Right kidney (tissue), 9 donors: ENCODE data around the gene GPR31.
"Not testable (repeated sequence)": the region's sequence is repeated elsewhere in the genome, so short reads cannot be mapped to it uniquely, and the experiment has no call there.

Source experiments
- DNase-seq: peaks from one replicate; pipeline ENCODE4 v3.0.0-alpha.2; 2016
- long read RNA-seq, 8 donors: transcript quantifications; one replicate each; lab custom pipeline, GENCODE V29; 2026

The GPR31 gene, protein sequence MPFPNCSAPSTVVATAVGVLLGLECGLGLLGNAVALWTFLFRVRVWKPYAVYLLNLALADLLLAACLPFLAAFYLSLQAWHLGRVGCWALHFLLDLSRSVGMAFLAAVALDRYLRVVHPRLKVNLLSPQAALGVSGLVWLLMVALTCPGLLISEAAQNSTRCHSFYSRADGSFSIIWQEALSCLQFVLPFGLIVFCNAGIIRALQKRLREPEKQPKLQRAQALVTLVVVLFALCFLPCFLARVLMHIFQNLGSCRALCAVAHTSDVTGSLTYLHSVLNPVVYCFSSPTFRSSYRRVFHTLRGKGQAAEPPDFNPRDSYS
- long read RNA-seq, donor 1, result 0 reads
- long read RNA-seq, donor 2, result 0 reads
- long read RNA-seq, donor 3, result 0 reads
- long read RNA-seq, donor 4, partial matches to known transcripts, result 0 of 1 reads
- long read RNA-seq, donor 4, other reads (novel, unspliced or antisense), result 0 of 1 reads
- long read RNA-seq, donor 5, result 0 reads
- long read RNA-seq, donor 6, result 0 reads
- long read RNA-seq, donor 7, result 0 reads
- long read RNA-seq, donor 8, result 0 reads

DNA sequence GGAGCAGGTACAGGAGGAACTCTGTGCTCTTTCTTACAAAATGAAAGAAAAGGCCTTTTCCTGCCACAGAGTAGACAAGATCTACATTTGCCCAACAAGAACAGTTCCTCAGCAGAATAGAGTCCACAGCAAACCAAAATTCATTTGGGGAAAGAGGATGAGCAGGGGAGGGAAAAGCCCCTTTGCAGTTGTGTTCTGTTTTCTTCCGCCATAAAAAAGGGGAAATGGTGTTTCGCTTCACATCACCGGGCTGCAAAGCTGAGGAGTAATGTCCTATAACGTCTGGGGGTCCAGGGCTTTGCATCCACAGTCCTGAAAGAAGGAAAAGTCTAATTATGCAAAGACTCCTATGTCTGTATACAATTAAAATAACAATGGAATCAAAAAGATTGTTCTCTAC, at the start of gene GPR31:
GPR31 (minus strand) TSS at position 118 of the 400 bp plus-strand sequence. CDS start 149 bp downstream, outside the sequence.
- DNase-seq, result no peak

DNA sequence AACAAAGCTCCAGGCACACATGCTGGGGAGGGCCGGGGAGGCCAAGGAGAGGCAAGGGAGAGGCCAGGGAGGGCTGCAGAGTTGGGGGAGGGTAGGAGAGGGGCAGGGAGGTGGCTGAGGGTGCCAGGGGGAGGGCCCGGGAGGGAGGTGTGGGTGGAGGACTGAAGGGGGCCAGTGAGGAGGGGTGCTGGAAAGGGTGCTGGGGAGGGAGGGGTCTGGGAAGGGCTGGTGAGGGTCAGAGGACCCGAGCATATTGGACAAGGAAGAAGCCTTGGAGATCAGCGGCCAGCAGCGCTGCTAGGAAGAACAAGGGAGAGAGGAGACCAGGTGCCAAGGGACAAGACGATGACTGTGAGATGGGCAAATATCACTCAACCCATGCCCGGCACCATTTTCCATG, 49.7 kb upstream of the GPR31 start:
- no peak for DNase-seq

DNA sequence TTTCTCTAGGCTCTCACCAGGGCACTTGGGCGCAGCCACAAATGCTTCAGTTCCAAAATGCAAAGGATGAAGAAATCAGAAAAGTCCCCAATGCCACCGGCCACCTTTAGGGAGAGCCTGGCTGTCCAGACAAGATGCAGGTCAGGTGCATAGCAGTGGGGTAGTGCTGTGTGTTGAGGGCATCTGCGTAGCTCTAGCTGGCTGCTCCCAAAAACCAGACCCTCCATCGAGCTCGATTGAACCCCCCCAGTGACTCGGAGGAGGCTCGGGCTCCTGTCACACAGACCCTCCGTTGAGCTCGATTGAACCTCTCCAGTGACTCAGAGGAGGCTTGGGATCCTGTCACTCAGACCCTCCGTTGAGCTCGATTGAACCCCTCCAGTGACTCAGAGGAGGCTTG, 47.5 kb upstream of the GPR31 start:
- DNase-seq, result not testable (repeated sequence)

DNA sequence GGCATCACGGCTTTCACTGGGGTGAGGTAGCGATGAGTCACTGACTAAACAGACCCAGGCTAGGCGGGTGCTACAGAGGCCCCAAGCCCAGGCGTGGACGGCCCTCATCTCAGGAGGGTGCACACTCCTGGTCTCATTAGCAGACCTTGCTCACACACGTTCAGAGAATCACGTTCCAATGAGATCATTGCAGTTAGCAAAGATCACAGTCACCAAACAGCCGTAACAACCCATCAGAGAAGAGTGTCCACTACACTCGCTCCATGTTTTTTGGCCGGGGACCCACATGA, 46.2 kb upstream of the GPR31 start:
- not testable (repeated sequence) for DNase-seq

DNA sequence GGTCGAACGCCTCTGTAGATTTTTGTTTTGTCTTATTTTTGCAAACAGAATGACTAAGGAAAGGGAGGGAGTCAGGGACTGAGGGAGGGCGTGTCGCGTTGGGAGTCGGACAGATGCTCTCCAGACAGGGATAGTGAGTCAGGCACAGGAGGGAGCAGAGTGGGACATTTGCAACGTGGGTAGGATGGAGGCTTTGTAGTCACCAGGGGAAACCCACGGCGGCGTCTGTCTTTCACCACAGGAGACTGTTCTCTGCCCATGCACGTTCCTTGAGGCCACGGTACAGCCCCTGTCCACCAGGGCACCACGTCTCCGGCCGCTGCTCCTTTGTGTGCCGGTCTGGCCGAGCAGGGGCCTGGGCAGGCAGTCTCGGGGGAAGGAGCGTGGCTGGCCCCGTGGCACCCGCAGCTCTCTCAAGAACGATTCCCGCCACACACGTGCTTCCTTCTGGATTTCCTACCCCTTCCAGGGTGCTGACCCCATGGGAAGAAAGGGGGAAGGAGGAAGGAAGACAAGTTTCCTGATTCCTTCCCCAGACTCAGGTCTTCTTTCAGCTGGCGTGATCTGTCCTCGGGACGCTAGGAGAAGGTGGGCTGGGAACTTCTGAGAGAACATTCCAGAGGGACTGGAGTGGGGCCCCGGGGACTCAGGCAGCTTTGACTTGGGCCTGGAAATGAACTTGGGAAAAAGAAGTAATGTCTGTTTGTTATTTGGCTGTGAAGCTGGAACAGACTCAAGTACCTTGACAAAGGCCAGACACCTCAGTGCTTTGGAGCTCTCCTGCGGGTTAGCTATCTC, 45.7 kb upstream of the GPR31 start:
- DNase-seq, result not testable (repeated sequence)

DNA sequence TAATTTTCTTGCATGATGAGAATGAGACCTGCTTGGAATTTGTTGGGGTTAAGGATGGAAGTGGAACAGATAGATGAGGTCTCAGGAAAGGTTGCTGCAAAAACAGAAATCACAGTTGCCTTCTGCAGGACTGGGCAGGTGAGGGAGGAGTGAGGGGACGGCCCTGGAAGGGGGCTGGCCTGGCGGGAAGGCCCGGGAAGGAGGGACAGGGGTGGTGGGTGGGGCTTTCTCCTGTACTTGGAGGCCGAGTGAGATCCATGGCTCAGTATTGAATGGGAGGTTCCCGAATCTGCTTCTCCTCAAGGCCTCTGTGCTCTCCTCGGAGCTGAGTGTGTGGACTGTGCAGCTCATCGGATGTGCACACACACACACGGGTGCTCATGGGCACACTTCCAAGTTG, 44.8 kb upstream of the GPR31 start:
- not testable (repeated sequence) for DNase-seq

DNA sequence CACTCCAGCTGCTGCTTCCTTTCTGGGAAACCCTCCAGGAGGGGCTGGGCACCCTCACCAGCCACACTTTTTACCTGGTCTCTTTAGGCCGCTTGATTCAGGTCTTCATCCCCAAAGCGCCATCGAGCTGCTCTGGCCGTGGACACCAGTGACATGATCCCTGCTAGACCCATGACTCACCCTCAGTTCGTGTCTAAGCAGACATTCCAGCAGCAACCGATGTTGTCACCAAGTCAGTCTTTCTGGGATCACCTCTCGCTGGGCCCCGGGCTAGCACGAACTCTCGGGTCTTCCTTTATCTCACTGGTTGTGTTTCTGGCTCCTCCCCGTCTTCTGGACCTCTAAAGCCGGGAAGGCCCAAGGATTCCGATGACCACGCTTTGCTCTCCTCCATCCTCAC, 43.0 kb upstream of the GPR31 start:
- DNase-seq, result no peak

DNA sequence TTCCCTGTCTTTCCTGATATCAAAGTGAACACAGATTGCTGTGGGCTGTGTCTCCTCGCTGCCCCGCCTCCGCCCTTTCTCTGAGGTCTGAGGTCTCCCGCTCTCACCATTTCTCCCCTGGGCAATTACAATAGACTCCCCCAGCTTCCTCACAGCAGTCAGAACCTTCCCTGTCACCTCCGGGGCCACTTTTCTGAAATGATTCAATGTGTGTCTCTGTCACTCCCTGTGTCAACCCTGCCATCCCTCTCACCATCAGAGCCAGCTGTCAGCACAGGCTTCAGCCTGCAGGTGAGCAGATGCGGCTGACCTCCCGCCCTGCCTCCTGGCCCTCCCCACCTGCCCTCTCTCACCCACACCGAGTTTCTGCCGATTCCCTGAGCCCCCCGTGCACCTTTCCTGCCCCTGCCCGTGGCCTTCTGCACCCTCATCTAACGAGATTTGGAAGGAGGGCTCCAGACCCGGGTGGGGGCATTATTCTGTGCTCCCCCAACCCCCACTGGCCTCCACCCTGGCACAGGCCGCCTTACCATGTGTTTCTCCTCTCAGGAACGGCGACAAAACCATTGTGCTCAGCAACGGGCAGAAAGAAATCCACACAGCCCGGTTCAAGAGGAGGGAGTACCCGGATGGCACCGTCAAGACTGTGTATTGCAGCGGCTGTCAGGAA, 38.3 kb upstream of the GPR31 start:
- not testable (repeated sequence) for DNase-seq

DNA sequence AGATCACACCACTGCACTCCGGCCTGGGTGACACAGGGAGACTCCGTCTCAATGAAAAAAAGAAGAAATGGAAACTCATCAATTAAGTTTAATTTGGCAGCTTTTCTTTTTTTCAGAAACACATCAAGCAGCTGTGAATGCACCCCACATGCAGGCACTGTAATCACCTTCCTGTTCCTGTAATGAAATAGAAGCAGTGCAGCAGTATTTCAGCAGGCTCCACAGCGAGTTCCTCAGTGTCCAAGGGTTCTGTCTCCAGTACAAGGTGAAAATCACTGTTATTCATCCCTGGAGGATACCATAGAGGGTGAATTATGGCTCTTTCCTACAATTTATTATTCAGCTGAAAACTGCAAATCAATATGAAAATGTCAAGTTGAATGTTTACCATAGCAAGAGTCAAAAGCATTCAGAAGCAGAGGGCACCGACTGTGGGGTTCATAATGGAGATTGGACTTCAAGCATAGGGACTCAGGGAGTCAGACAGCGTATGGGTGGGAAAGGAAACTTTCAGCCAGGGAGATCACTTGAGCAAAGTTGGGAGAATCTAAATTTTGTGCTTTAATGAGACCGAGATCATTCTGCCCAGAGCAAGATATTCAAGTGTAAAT, 35.8 kb upstream of the GPR31 start:
- DNase-seq, result not testable (repeated sequence)

DNA sequence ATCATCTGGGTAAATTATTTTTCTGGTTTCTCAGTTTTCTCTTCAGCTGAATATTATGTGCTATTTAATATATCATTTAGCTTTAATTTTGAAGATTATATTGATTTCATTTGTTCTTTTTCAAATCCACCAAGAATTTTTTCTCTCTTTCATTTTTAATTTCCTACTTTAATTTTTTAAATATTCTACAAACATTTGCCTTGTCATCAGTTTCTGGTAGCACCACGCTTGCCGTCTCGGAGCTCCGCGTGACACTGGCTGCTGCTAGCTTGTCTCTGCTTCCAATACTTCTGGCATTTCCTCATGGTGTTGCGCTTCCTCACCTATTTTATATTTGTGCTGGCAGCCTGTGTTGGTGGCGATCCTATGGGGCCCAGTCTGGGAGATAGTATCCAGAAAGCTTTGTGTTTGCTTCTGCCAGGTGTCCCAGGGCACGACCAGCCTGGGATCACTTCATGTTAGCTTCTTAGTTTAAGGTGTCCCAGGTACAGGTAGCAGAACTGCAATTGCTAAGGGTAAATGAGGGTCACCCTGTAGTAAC, 33.3 kb upstream of the GPR31 start:
- DNase-seq, result not testable (repeated sequence)

DNA sequence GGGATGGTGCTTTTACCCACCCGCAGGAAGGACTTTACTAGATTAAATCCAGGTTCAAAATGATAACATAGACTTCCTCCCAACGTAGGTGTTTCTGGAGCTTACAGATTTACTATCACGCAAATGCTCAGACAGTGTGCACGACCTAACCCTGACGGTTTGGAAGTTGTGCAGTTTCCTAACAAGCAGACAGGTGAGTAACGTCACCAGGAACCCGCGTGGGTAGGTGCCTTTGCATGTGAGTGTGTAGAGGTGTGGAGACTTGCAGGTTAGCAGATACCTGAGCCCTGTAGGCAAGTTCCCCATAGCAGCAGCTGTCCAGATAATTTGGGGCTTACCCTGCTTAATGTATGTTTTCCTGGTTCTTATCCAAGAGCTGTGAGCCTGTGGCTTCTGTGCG, 29.5 kb upstream of the GPR31 start:
- not testable (repeated sequence) for DNase-seq

DNA sequence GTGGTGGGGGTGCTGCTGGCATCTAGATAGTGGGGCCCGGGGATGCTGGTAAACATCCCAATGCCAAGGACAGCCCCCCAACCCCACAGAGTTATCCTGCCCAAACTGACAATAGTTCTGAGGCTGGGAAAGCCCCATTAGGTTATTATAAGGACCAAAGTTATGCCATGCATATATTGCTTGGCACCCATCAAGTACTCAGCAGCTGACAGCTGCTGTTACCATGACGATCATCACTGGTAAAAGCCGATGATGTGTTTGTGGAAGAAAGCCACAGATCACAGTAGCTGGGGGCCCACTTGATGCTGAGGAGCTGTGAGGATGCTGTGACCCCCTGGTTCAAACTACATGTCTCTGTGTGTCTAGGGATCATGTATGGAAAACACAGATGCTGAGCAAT, 27.3 kb upstream of the GPR31 start:
- DNase-seq, result not testable (repeated sequence)

DNA sequence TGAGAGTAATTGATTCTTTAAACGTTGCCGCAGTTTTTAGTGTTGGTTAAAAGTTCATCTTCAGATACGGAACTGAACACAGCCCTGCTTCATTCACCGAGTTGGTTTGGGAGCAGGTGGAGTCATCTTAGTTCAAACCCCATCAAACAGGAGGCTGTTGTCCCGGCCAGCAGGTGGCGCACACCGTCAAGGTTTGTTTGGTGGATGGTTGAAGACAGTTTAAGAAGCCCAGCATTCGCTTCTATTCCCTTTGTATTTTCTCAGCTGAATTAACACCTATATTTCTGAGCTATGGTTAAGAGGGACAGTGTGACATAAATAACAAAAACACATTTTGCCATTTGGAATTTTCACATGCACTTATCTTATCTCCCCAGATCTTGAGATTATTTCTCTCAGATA, 25.1 kb upstream of the GPR31 start:
- not testable (repeated sequence) for DNase-seq

DNA sequence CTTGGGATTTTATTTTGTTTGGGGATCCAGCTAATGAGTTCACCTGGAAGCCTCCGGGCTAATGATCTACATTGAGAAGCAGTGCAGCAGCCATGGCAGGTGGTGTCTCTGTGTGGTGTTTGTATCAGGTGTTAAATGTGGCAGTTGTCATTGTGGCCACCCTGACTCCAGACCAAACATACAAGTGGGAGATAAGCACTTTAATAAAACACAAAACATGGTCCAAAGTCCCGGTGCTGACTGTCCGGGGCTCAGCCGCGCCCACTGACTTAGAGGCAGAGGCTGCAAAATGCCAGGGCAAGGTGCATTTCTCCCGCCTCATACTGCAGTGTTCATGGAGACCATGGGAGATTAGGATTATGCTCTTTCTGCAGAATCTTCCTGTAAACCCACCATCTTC, 23.6 kb upstream of the GPR31 start:
- DNase-seq, result not testable (repeated sequence)

DNA sequence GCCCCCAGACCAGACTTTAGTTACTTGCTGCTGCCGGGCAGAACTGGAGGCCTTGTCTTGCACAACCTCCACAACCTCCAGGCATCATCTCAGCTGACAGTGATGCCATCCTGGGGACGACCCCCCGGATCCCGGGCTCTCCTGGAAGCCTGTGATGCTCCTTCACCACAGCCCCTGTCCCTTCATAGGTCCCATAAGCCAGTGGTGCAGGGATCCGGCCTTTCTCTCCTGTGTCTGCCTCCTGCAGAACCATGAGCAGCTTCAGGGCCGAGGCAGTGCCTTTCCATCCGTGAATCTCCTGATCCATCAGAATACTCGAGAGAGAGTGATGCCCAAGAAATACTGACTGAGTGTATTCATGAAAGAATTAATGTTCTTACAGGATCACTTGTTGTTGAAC, 22.3 kb upstream of the GPR31 start:
- DNase-seq, result not testable (repeated sequence)

DNA sequence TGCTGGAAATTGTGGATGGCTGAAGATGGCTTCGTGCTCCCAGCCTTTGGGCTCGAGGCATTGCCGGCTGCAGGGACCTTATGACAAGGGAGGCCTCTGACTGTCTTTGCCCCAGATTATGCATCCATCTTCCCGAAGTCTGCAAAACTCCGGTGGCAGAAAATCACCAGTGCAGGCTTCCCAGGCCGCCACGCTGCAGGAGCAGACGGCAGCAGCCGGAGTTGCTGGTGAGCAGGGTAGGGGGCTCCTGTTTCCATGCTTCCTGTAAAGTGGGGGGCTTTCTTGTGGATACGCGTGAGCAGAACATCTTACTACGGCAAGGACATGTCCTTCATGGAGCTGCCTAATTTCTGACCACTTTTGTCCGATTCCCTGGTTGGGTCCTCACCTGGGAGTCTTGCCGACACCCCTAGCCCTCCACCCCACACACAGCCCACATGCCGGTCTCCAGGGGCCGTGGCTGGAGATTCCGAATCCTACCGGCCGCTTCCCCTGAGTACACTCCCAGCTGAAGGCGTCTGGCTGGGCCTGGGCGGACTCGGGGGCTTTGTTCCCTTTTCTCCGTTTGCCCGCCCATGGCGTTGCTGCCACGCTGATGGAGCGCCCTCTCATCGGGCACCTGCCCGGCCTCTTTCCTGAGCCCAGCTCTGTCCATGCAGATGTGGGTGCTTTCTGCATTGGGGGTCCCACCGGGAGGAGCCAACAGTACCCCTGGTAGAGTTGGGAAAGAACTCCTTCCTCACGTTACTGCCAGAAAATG, 21.3 kb upstream of the GPR31 start:
- not testable (repeated sequence) for DNase-seq

DNA sequence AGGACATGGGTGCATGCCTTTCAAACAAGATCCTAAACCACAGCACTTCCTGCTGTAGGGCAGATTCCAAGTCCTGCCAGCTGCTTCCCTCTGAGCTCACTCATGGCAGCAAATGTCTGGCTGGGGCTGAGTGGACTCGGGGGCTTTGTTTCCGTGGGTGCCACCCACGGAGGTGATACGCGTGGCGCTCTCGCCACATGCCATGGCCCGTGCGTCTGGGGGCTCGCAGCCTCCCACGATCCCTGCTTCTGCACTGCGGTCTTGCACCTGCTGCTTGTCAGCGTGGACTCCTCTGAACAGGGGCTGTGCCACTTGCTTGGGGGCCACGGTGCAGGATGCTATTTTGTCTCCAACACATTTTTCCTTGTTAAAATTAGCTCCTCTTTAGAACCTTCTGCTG, 19.5 kb upstream of the GPR31 start:
- DNase-seq, result not testable (repeated sequence)

DNA sequence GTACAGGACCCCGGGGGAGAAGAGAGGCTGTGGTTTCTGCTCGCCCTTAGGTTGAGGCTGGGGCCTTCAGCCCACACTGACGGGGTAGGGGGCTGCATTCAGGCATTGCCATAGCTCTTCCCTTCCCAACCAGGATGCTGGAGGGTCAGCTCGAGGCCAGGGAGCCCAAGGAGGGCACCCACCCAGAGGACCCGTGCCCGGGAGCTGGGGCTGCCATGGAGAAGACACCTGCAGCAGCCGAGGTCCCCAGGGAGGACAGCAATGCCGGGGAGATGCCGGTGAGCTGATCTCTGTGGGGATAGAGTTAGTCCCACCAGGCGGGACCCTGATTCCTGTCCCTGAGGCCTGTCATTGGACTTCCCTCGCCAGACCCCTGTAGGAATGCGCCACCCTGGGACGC, 14.2 kb upstream of the GPR31 start:
- DNase-seq, result not testable (repeated sequence)

DNA sequence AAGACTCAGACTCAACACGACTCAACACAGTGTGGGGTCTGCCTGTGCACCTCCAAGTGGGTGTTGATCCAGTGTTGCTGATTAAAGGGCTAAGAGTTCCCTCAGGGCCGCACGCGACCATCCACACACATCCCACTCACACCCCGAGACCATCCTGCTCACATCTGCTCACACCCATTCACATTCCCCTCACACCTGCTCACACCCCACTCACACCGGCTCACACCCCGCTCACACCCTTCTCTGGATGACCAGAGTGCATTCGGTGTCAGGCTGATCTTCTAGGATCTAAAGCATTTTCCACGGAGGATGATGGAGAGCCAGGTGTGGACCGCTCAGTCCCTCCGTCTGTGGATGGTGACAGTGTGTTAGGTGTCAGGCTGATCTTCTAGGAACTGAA, 13.5 kb upstream of the GPR31 start:
- not testable (repeated sequence) for DNase-seq

DNA sequence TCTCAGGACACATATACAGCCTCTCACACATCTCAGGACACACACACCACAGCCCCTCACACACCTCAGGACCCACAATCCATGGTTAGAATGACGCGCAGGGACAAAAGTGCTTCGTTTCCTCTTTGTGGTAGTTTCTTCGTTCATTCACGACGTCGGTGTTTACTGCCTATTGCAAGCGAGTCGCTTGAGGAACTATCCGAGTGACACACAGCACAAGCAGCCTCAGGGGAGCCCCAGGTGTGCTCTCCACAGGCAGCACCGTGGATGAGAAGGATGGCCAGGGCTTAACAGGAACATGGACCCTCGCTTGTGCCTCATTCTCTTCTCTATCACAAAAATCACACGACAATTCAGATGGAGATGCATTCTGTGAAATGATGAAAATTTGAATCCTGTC, 12.1 kb upstream of the GPR31 start:
- DNase-seq, result not testable (repeated sequence)

DNA sequence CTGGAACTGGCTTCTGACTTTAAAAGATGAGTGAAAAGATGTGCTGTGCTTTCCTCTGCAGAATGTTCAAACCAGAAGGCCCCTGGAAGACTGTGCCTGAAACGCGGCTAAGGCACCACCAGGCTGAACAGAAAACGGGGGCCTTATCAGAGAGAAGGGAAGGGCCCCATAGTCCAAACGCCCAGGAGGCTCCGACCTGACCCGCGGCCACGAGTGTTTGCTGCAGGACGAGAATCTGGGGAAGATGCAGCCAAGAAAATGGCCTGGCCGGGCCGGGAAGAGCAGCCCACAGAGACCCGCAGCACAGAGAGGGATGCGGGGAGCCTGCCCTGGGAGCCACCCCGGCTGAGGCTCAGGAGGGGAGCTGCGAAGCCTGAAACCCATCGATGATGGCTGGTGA, 10.5 kb upstream of the GPR31 start:
- DNase-seq, result not testable (repeated sequence)
